ENCODE measurements around the gene DOCK9. TPM values are rescaled to one million over a fixed set of nuclear protein-coding genes. Genes with fewer than 3 reads are reported as not detected.
"Not testable (repeated sequence)": the region's sequence is repeated elsewhere in the genome, so short reads cannot be mapped to it uniquely, and the experiment has no call there.

Gene DOCK9
- total RNA-seq, 2 experiments from 2014 or later: 31.9 to 33.5 TPM

- H3K9me3 Mint-ChIP-seq: no peaks in the 10 kb centered on the region
- peaks cover 6% of the 10 kb centered on the region for H3K27me3 Mint-ChIP-seq
- H3K27ac Mint-ChIP-seq: no peak overlapping the region
- DNase-seq: no peak
- no peaks in the 10 kb centered on the region for H3K4me1 Mint-ChIP-seq
- no peak overlapping the region for H3K4me3 Mint-ChIP-seq
- H3K36me3 Mint-ChIP-seq: no peaks in the 10 kb centered on the region
These were observed 203.9 kb downstream of the DOCK9 start for GRCh38 chr13:98773921-98774320.

- H3K4me3 Mint-ChIP-seq: no peak overlapping the region
- H3K27ac Mint-ChIP-seq: no peak overlapping the region
- H3K27me3 Mint-ChIP-seq: peaks cover 6% of the 10 kb centered on the region
- H3K36me3 Mint-ChIP-seq: no peaks in the 10 kb centered on the region
- no peaks in the 10 kb centered on the region for H3K9me3 Mint-ChIP-seq
- no peaks in the 10 kb centered on the region for H3K4me1 Mint-ChIP-seq
- no peak for DNase-seq
These were observed 204.9 kb downstream of the DOCK9 start for GRCh38 chr13:98772794-98773452.

- H3K27me3 Mint-ChIP-seq: peaks cover 6% of the 10 kb centered on the region
- no peaks in the 10 kb centered on the region for H3K36me3 Mint-ChIP-seq
These were observed 205.8 kb downstream of the DOCK9 start for GRCh38 chr13:98771838-98772611.

GRCh38 chr13:98769736-98770135 lies 208.1 kb downstream of the DOCK9 start:
- no peak for DNase-seq
- no peak overlapping the region for H3K4me3 Mint-ChIP-seq
- H3K36me3 Mint-ChIP-seq: no peaks in the 10 kb centered on the region
- no peak overlapping the region for H3K27ac Mint-ChIP-seq
- peaks cover 13% of the 10 kb centered on the region for H3K27me3 Mint-ChIP-seq
- no peaks in the 10 kb centered on the region for H3K4me1 Mint-ChIP-seq
- H3K9me3 Mint-ChIP-seq: no peaks in the 10 kb centered on the region

More at GRCh38 chr13:98771838-98772611, 205.8 kb downstream of the DOCK9 start:
- H3K4me1 Mint-ChIP-seq: no peaks in the 10 kb centered on the region
- no peak for DNase-seq
- H3K4me3 Mint-ChIP-seq: no peak overlapping the region
- H3K27ac Mint-ChIP-seq: no peak overlapping the region
- H3K9me3 Mint-ChIP-seq: no peaks in the 10 kb centered on the region

- Mint-ChIP-seq H3K27ac (no peak overlapping the region), H3K27me3 (peaks cover 13% of the 10 kb centered on the region), H3K4me3 (no peak overlapping the region), H3K36me3 (no peaks in the 10 kb centered on the region), H3K4me1 (no peaks in the 10 kb centered on the region), H3K9me3 (no peaks in the 10 kb centered on the region)
- no peak for DNase-seq
These were observed 209.3 kb downstream of the DOCK9 start for GRCh38 chr13:98768522-98768921.

GRCh38 chr13:98766697-98767096 lies 211.2 kb downstream of the DOCK9 start:
- Mint-ChIP-seq H3K4me3 (no peak overlapping the region), H3K27me3 (peaks cover 13% of the 10 kb centered on the region), H3K4me1 (no peaks in the 10 kb centered on the region), H3K9me3 (no peaks in the 10 kb centered on the region), H3K27ac (no peak overlapping the region), H3K36me3 (no peaks in the 10 kb centered on the region)
- DNase-seq: no peak

GRCh38 chr13:98765996-98766519 lies 211.8 kb downstream of the DOCK9 start:
- Mint-ChIP-seq H3K9me3 (no peaks in the 10 kb centered on the region), H3K27ac (no peak overlapping the region), H3K4me1 (no peaks in the 10 kb centered on the region), H3K27me3 (peaks cover 13% of the 10 kb centered on the region), H3K36me3 (no peaks in the 10 kb centered on the region), H3K4me3 (no peak overlapping the region)
- DNase-seq: no peak

- H3K4me1 Mint-ChIP-seq: no peaks in the 10 kb centered on the region
- no peak overlapping the region for H3K4me3 Mint-ChIP-seq
- H3K36me3 Mint-ChIP-seq: no peaks in the 10 kb centered on the region
- H3K9me3 Mint-ChIP-seq: peaks cover 3% of the 10 kb centered on the region
- no peak for DNase-seq
- no peak overlapping the region for H3K27ac Mint-ChIP-seq
- H3K27me3 Mint-ChIP-seq: peaks cover 17% of the 10 kb centered on the region
These were observed 215.8 kb downstream of the DOCK9 start for GRCh38 chr13:98761986-98762616.

GRCh38 chr13:98761126-98761985 lies 216.5 kb downstream of the DOCK9 start:
- Mint-ChIP-seq H3K9me3 (peaks cover 3% of the 10 kb centered on the region), H3K4me3 (no peak overlapping the region), H3K27me3 (peaks cover 20% of the 10 kb centered on the region), H3K27ac (no peak overlapping the region), H3K36me3 (no peaks in the 10 kb centered on the region), H3K4me1 (no peaks in the 10 kb centered on the region)
- DNase-seq: no peak

GRCh38 chr13:98755729-98756128 lies 222.1 kb downstream of the DOCK9 start:
- Mint-ChIP-seq H3K4me3 (no peak overlapping the region), H3K9me3 (peaks cover 13% of the 10 kb centered on the region), H3K4me1 (peaks cover 2% of the 10 kb centered on the region), H3K36me3 (peaks cover 4% of the 10 kb centered on the region), H3K27me3 (peaks cover 58% of the 10 kb centered on the region), H3K27ac (no peak overlapping the region)
- no peak for DNase-seq

- peaks cover 65% of the 10 kb centered on the region for H3K27me3 Mint-ChIP-seq
- H3K9me3 Mint-ChIP-seq: peaks cover 9% of the 10 kb centered on the region
- no peak overlapping the region for H3K27ac Mint-ChIP-seq
- H3K4me1 Mint-ChIP-seq: peaks cover 2% of the 10 kb centered on the region
- no peak for DNase-seq
- peaks cover 4% of the 10 kb centered on the region for H3K36me3 Mint-ChIP-seq
- no peak overlapping the region for H3K4me3 Mint-ChIP-seq
These were observed 222.7 kb downstream of the DOCK9 start for GRCh38 chr13:98755116-98755515.

GRCh38 chr13:98754468-98754867 lies 223.4 kb downstream of the DOCK9 start:
- not testable (repeated sequence) for H3K4me1 Mint-ChIP-seq, H3K9me3 Mint-ChIP-seq, DNase-seq, H3K36me3 Mint-ChIP-seq, H3K4me3 Mint-ChIP-seq, H3K27ac Mint-ChIP-seq
- peaks cover 65% of the 10 kb centered on the region for H3K27me3 Mint-ChIP-seq

- Mint-ChIP-seq H3K4me3 (no peak within 1 kb of the TSS), H3K9me3 (peaks cover 9% of the 10 kb centered on the region), H3K4me1 (peaks cover 2% of the 10 kb centered on the region), H3K27me3 (peaks cover 66% of the 10 kb centered on the region), H3K36me3 (peaks cover 4% of the 10 kb centered on the region), H3K27ac (no peak within 1 kb of the TSS)
- no peak for DNase-seq
These were observed 225.2 kb downstream of the DOCK9 start, which contains the start of gene SLC15A1 for GRCh38 chr13:98752467-98753290. TSS of gene SLC15A1 (minus strand) at chr13:98752672. CDS start at chr13:98752598, 74 bp downstream.
